G401 (cell line): ENCODE measurements around the gene CLEC2L. TPM values are rescaled to one million over a fixed set of nuclear protein-coding genes. Genes with fewer than 3 reads are reported as not detected.

Experiments
- DNase-seq: peaks from one replicate; pipeline ENCODE4 v3.0.0-alpha.2; 2015; ENCODE audit warnings: low spot score
- in situ Hi-C: cut with HindIII; loops from 2 replicates; pipeline ENCODE4 v1.10.0; 2016; ENCODE audit warnings: low sequenced_read_pairs, mixed read lengths
- total RNA-seq: library from RNA; depleted of rRNA; stranded (reverse); fragments of >200 nt; shearing (Covaris generic); gene quantifications from 2 replicates; pipeline ENCODE4 v1.2.3, GENCODE V29; 2014; rRNA removed

Gene CLEC2L
- total RNA-seq, 1 experiment from 2014 or later = 23.0 TPM

GRCh38 chr7:139592801-139593461 is 69.4 kb downstream of the CLEC2L start:
- in situ Hi-C loops = no loop called here
- no peak for DNase-seq

DNA sequence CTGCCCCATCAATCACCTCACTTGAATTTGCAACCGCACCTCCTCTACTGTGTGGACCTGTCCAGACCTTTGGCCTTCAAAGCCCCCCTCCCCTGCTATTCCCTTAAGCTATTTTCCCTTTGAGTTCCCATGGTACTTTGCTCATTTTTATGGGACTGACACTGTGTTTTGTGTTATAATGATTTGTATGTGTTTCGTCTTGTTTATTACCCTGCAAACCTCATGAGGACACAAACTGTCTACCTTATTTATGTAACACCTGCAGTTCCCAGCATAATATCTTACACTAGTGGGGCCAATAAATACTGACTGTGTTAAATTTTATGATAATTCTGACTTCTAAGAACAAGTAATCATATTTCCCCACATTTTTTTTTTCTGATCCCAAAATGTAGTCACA is 70.6 kb downstream of the CLEC2L start:
- in situ Hi-C loops = no loop called here
- DNase-seq = no peak

Other genes starting within 250 kb of the CLEC2L start
- 12.3 and 15.1 TPM in 2 replicates for gene FMC1, start 182.3 kb upstream of the CLEC2L start, total RNA-seq
- 53.2 and 71.8 TPM in 2 replicates for gene LUC7L2, start 163.8 kb upstream of the CLEC2L start, total RNA-seq
- gene KLRG2, start 40.0 kb upstream of the CLEC2L start, total RNA-seq = 0.06 TPM in 1 of 2 replicates, not detected in the other